ENCODE data around the gene ZYX. TPM values are rescaled to one million over a fixed set of nuclear protein-coding genes. Genes with fewer than 3 reads are reported as not detected.
"Not testable (repeated sequence)": the region's sequence is repeated elsewhere in the genome, so short reads cannot be mapped to it uniquely, and the experiment has no call there.

Gene ZYX
- total RNA-seq, 3 donors from 2014 or later (not counting 1 experiment from before 2014, with no cell fraction given) = 168 to 219 (median 186) TPM

DNA sequence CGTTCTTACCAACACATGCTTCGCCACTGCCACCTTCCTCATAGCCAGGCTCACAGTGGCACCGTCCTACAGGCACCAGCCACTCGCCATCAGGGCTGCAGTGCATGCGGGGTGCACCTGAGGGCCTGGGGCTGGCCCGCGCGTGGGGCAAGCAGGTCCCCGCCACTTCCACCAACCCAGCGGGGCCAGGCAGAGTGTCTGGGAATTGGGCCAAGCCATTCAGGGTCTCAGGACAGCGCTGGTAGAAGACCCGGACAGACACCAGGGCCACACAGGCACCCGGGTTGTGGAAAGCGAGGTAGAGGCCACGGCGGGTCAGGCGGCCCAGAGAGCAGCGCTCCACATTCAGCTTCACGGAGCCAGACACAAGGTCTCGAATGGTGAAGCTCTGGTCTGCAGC, 18.5 kb downstream of the ZYX start:
- H3K9me3 ChIP-seq (ENCODE audit: control insufficient read depth, insufficient read depth, low read length) = no peaks in the 10 kb centered on the region
- 94% methylated on average over 16 of the region's 20 CpGs for WGBS (ENCODE audit: insufficient coverage)
- H3K27me3 Mint-ChIP-seq (ENCODE audit: low read depth in 2 of 2) = peaks cover 2 to 5% of the 10 kb centered on the region in 2 donors
- intact Hi-C loops (cut with micrococcal nuclease) = no loop called here
- H3K4me3 ChIP-seq (ENCODE audit: low read length) = no peak overlapping the region
- no peak for ATAC-seq
- no peak for DNase-seq
- no peaks in the 10 kb centered on the region for H3K36me3 Mint-ChIP-seq
- H3K4me3 Mint-ChIP-seq = no peak overlapping the region
- peaks cover 14% of the 10 kb centered on the region for H3K4me1 ChIP-seq (ENCODE audit: control insufficient read depth, insufficient read depth, low read length)
- no peak overlapping the region for H3K27ac Mint-ChIP-seq
- H3K4me1 Mint-ChIP-seq = peaks cover 10% of the 10 kb centered on the region in 2 donors
- H3K36me3 ChIP-seq (ENCODE audit: control insufficient read depth, insufficient read depth, low read length) = no peaks in the 10 kb centered on the region
- TF ChIP-seq, protein P1, sequence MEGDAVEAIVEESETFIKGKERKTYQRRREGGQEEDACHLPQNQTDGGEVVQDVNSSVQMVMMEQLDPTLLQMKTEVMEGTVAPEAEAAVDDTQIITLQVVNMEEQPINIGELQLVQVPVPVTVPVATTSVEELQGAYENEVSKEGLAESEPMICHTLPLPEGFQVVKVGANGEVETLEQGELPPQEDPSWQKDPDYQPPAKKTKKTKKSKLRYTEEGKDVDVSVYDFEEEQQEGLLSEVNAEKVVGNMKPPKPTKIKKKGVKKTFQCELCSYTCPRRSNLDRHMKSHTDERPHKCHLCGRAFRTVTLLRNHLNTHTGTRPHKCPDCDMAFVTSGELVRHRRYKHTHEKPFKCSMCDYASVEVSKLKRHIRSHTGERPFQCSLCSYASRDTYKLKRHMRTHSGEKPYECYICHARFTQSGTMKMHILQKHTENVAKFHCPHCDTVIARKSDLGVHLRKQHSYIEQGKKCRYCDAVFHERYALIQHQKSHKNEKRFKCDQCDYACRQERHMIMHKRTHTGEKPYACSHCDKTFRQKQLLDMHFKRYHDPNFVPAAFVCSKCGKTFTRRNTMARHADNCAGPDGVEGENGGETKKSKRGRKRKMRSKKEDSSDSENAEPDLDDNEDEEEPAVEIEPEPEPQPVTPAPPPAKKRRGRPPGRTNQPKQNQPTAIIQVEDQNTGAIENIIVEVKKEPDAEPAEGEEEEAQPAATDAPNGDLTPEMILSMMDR (IDR thresholded peaks at IDR 0.05) = no peak
- no peaks in the 10 kb centered on the region for H3K27me3 ChIP-seq (ENCODE audit: control insufficient read depth, insufficient read depth, low read length)
- H3K9me3 Mint-ChIP-seq = no peaks in the 10 kb centered on the region
- no peak overlapping the region for H3K27ac ChIP-seq (ENCODE audit: low read length)

DNA sequence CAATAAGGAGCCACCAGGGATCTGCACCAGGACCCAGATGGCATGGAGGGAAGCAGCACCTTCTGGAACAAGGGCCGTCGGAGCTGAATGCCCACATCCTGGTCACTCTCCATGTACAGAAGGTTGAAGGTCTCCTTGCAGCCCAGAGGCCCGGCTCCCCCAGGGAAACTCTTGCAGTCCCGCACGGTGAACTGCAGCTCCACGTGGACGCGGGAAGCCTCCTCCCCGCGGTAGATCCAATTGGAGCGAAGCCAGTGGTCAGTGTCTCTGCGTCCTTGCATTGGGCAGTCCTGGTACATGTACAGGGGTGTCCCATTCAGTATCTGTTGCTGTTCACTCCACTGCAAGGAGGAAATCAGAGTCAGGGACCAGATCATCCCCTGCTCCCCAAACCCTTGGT, 20.1 kb downstream of the ZYX start:
- TF ChIP-seq, protein P1 (IDR thresholded peaks at IDR 0.05) = no peak
- 95% methylated on average over 12 of the region's 12 CpGs for WGBS (ENCODE audit: insufficient coverage)
- Mint-ChIP-seq H3K27ac (no peak overlapping the region), H3K4me1 (no peaks in the 10 kb centered on the region), H3K4me3 (no peak overlapping the region), H3K36me3 (no peaks in the 10 kb centered on the region), H3K9me3 (no peaks in the 10 kb centered on the region), H3K27me3 (ENCODE audit: low read depth in 2 of 2) (peaks cover 15 to 21% of the 10 kb centered on the region in 2 donors)
- Histone ChIP-seq H3K4me3 (ENCODE audit: low read length) (no peak overlapping the region), H3K4me1 (ENCODE audit: control insufficient read depth, insufficient read depth, low read length) (no peaks in the 10 kb centered on the region), H3K27me3 (ENCODE audit: control insufficient read depth, insufficient read depth, low read length) (peaks cover 1% of the 10 kb centered on the region), H3K9me3 (ENCODE audit: control insufficient read depth, insufficient read depth, low read length) (no peaks in the 10 kb centered on the region), H3K36me3 (ENCODE audit: control insufficient read depth, insufficient read depth, low read length) (no peaks in the 10 kb centered on the region), H3K27ac (ENCODE audit: low read length) (no peak overlapping the region)
- no peak for DNase-seq
- intact Hi-C loops (cut with micrococcal nuclease) = no loop called here
- no peak for ATAC-seq

DNA sequence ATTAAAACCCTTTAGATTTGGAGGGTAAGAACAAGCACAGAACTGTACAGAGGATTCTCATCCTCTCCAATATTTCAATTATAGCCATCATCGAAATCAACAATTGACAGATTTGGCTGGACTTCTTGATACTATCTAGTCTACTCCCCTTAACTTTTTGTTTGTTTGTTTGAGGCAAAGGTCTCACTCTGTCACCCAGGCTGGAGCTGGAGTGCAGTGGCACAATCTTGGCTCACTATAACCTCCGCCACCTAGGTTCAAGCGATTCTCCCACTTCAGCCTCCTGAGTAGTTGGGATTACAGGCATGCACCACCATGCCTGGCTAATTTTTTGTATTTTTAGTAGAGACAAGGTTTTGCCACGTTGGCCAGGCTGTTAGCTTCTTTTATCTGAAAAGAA, 21.1 kb downstream of the ZYX start:
- DNase-seq; H3K9me3 ChIP-seq (ENCODE audit: control insufficient read depth, insufficient read depth, low read length); ATAC-seq; H3K4me3 ChIP-seq (ENCODE audit: low read length); H3K27ac Mint-ChIP-seq; intact Hi-C loops (cut with micrococcal nuclease); H3K4me3 Mint-ChIP-seq; H3K9me3 Mint-ChIP-seq; H3K36me3 ChIP-seq (ENCODE audit: control insufficient read depth, insufficient read depth, low read length); H3K27ac ChIP-seq (ENCODE audit: low read length); H3K4me1 Mint-ChIP-seq; H3K27me3 ChIP-seq (ENCODE audit: control insufficient read depth, insufficient read depth, low read length); H3K4me1 ChIP-seq (ENCODE audit: control insufficient read depth, insufficient read depth, low read length); H3K36me3 Mint-ChIP-seq: not testable (repeated sequence)
- peaks cover 22 to 30% of the 10 kb centered on the region in 2 donors for H3K27me3 Mint-ChIP-seq (ENCODE audit: low read depth in 2 of 2)
- 97% methylated on average over 4 of the region's 4 CpGs for WGBS (ENCODE audit: insufficient coverage)

DNA sequence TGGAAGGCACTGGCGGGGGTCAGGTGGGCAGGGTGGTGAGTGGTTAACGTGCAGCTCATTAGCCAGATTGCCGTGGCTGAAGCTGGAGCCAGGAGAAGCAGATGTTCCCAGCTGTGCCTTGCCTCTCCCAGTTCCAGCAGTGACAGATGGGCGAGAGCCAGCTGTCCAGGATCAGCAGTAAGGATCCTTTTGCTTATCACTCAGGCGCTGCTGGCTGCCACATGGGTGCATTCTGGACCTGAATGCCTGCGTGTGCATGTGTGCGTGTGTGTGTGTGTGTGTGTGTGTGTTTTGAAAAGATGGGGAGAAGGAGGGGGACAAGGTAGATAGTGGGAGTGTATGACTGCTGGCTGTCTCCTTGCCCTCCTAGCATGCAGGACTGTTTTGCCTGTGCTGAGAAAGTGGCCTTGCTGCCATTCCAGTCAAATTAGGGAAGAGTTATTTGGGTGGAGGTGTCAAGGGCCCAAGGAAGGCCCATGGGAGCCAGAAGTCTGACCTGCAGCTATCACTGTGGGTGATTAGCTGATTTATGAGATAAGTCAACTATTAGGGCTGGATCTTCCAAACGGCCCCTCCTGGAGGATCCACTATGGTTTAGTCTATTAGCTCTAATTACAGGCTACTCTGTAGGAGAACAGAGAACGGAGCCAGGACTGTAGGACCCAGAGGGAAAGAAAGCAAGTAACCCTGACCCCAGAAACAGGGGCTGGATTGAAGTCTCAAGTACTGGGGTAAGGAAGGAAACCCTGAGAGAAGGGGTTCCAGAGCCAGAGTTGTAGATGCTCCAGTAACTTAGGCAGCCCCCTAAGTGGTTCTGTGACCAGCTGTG, 24.2 kb downstream of the ZYX start:
- intact Hi-C loops (cut with micrococcal nuclease) = no loop called here

More for the DNA sequence above, 24.2 kb downstream of the ZYX start:
- TF ChIP-seq, protein P1 (IDR thresholded peaks at IDR 0.05) = no peak
- peaks cover 45 to 54% of the 10 kb centered on the region in 2 donors for H3K27me3 Mint-ChIP-seq (ENCODE audit: low read depth in 2 of 2)
- no peaks in the 10 kb centered on the region for H3K36me3 ChIP-seq (ENCODE audit: control insufficient read depth, insufficient read depth, low read length)
- 89% methylated on average over 9 of the region's 9 CpGs for WGBS (ENCODE audit: insufficient coverage)
- no peak overlapping the region for H3K27ac ChIP-seq (ENCODE audit: low read length)
- H3K4me3 Mint-ChIP-seq = no peak overlapping the region
- peaks cover 20% of the 10 kb centered on the region for H3K27me3 ChIP-seq (ENCODE audit: control insufficient read depth, insufficient read depth, low read length)
- no peak for ATAC-seq
- H3K4me3 ChIP-seq (ENCODE audit: low read length) = no peak overlapping the region
- no peak overlapping the region for H3K27ac Mint-ChIP-seq
- no peaks in the 10 kb centered on the region for H3K9me3 ChIP-seq (ENCODE audit: control insufficient read depth, insufficient read depth, low read length)
- no peaks in the 10 kb centered on the region for H3K36me3 Mint-ChIP-seq
- H3K4me1 Mint-ChIP-seq = peaks cover 27 to 33% of the 10 kb centered on the region in 2 donors
- no peaks in the 10 kb centered on the region for H3K9me3 Mint-ChIP-seq
- peaks cover 30% of the 10 kb centered on the region for H3K4me1 ChIP-seq (ENCODE audit: control insufficient read depth, insufficient read depth, low read length)
- DNase-seq = no peak

Data from natural killer cell (primary cell).